Liver (tissue), 3 donors: Measurements from ENCODE around the gene PPP2R3A.

Source experiments
- EGR1 ChIP-seq, 2 donors: IDR thresholded peaks; 2 replicates each; pipeline ENCODE4 v1.6.1; 2016 to 2018; ENCODE audit warnings: antibody characterized with exemption in 2 of 2, low read depth in 2 of 2
- GABPA ChIP-seq, 2 donors: IDR thresholded peaks in 1 of 2; conservative IDR thresholded peaks in 1 of 2; 2 replicates each; pipeline ENCODE4 v1.6.1; 2016; ENCODE audit warnings: antibody characterized with exemption in 2 of 2, mild to moderate bottlenecking in 1 of 2, moderate library complexity in 1 of 2
- TAF1 ChIP-seq: conservative IDR thresholded peaks from 2 replicates; pipeline ENCODE4 v1.6.1; 2016; ENCODE audit warnings: antibody characterized with exemption, mild to moderate bottlenecking
- YY1 ChIP-seq: IDR thresholded peaks from 2 replicates; pipeline ENCODE4 v1.6.1; 2016; ENCODE audit warnings: antibody characterized with exemption, mild to moderate bottlenecking
- TF ChIP-seq, protein P1 (sequence below): IDR thresholded peaks from 2 replicates; pipeline ENCODE4 v1.6.1; 2016; ENCODE audit warnings: antibody characterized with exemption, mild to moderate bottlenecking
- TF ChIP-seq, protein P2 (sequence below): fragments of 150-350 bp; IDR thresholded peaks from 2 replicates; pipeline ENCODE4 v1.5.1; 2017; ENCODE audit warnings: improper control_type of control experiment, low read depth, low read length; ENCODE audit not compliant: missing input control
- TF ChIP-seq, protein P3 (sequence below): IDR thresholded peaks from 2 replicates; pipeline ENCODE4 v1.6.1; 2016; ENCODE audit warnings: antibody characterized with exemption
- TF ChIP-seq, protein P4 (sequence below): IDR thresholded peaks from 2 replicates; pipeline ENCODE4 v1.6.1; 2016; ENCODE audit warnings: antibody characterized with exemption
- donor health status: healthy.
- donor health status: healthy.

DNA sequence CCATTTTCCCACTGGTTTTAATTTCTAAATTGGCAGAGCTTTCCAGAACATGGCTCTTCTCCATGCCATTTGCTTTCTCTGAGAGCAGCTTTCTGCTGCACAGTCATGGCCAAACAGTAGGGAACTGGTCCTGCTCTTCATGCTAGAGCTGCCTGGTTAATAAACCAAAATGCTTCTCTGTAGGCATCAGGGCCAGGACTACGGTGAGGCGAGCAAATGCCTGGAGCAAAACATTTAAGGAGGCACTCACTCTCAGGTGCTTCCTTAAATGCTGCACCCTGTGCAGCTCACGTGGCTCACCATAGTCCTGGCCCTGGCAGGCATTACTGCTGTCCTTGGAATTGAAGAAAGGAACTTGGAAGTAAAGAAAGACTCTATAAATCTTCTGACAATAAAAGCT is 48.5 kb upstream of the PPP2R3A start:
- TF ChIP-seq, protein P1, sequence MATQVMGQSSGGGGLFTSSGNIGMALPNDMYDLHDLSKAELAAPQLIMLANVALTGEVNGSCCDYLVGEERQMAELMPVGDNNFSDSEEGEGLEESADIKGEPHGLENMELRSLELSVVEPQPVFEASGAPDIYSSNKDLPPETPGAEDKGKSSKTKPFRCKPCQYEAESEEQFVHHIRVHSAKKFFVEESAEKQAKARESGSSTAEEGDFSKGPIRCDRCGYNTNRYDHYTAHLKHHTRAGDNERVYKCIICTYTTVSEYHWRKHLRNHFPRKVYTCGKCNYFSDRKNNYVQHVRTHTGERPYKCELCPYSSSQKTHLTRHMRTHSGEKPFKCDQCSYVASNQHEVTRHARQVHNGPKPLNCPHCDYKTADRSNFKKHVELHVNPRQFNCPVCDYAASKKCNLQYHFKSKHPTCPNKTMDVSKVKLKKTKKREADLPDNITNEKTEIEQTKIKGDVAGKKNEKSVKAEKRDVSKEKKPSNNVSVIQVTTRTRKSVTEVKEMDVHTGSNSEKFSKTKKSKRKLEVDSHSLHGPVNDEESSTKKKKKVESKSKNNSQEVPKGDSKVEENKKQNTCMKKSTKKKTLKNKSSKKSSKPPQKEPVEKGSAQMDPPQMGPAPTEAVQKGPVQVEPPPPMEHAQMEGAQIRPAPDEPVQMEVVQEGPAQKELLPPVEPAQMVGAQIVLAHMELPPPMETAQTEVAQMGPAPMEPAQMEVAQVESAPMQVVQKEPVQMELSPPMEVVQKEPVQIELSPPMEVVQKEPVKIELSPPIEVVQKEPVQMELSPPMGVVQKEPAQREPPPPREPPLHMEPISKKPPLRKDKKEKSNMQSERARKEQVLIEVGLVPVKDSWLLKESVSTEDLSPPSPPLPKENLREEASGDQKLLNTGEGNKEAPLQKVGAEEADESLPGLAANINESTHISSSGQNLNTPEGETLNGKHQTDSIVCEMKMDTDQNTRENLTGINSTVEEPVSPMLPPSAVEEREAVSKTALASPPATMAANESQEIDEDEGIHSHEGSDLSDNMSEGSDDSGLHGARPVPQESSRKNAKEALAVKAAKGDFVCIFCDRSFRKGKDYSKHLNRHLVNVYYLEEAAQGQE, result no peak
- TF ChIP-seq, protein P2, sequence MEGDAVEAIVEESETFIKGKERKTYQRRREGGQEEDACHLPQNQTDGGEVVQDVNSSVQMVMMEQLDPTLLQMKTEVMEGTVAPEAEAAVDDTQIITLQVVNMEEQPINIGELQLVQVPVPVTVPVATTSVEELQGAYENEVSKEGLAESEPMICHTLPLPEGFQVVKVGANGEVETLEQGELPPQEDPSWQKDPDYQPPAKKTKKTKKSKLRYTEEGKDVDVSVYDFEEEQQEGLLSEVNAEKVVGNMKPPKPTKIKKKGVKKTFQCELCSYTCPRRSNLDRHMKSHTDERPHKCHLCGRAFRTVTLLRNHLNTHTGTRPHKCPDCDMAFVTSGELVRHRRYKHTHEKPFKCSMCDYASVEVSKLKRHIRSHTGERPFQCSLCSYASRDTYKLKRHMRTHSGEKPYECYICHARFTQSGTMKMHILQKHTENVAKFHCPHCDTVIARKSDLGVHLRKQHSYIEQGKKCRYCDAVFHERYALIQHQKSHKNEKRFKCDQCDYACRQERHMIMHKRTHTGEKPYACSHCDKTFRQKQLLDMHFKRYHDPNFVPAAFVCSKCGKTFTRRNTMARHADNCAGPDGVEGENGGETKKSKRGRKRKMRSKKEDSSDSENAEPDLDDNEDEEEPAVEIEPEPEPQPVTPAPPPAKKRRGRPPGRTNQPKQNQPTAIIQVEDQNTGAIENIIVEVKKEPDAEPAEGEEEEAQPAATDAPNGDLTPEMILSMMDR, result no peak
- TF ChIP-seq, protein P3, sequence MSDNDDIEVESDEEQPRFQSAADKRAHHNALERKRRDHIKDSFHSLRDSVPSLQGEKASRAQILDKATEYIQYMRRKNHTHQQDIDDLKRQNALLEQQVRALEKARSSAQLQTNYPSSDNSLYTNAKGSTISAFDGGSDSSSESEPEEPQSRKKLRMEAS, result no peak
- no peak for TF ChIP-seq YY1
- no peak for TF ChIP-seq TAF1
- TF ChIP-seq, protein P4, sequence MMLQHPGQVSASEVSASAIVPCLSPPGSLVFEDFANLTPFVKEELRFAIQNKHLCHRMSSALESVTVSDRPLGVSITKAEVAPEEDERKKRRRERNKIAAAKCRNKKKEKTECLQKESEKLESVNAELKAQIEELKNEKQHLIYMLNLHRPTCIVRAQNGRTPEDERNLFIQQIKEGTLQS, result no peak
- TF ChIP-seq GABPA (IDR thresholded peaks at IDR 0.05 in 1 of 2, conservative IDR thresholded peaks at IDR 0.05 in 1 of 2), result no peak
- TF ChIP-seq EGR1 (IDR thresholded peaks at IDR 0.05; ENCODE audit: low read depth in 2 of 2), result no peak
